ENCODE measurements around the gene FAM234B. TPM values are rescaled to one million over a fixed set of nuclear protein-coding genes. Genes with fewer than 3 reads are reported as not detected.

Gene FAM234B
- total and polyA plus RNA-seq, 2 of the 8 experiments (the other 6 are each of a cell fraction or from before 2014, with no cell fraction given): 12.5 to 29.1 TPM

DNA sequence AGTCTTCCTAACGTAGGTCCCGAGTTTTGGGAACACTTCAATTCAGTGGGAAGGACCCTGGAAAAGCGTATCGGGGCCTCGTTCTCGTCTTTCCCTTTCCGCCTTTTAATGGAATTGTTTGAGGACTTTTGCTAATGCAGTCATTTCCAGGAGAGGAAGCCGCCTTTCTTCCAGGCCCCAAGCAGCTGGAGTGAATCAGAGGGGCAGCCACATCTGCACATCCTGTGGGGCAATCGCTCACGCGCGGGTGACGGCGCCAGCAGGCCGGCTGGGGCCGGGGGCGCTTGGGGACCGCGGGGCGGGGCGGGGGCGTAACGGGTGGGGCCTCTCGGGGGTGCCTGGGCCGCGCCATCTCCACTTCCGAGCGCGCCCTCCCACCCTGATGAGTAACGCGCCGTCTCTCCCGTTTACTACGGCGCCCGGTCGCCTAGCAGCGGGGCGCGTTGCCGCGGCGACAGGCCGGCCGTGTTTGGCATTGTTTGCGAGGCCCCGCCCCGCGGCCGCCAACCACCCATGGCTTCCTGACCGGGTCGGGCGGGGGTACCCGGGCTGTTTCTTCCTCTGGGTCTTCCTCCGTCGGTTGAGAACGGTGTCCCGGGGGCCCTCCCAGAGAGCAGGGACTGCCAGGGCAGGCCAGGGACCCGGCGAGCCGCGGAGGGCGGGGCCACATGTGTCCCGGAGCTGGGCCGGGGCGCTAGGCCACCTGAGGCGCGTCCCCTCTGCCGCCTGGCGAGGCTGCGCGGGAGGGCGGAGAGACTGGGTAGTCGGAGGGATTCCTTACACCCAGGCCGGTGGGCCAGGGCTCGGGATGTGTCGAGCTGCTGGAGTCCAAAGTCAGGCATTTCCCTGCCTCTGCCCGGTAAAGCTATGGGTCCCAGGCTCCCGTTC is 56.9 kb downstream of the FAM234B start (continued):
- TF ChIP-seq, protein P1, sequence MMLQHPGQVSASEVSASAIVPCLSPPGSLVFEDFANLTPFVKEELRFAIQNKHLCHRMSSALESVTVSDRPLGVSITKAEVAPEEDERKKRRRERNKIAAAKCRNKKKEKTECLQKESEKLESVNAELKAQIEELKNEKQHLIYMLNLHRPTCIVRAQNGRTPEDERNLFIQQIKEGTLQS (IDR thresholded peaks at IDR 0.05; ENCODE audit: insufficient read depth, low read depth, low read length): no peak
- no peak for TF ChIP-seq SAP30 (IDR thresholded peaks at IDR 0.05; ENCODE audit: insufficient read depth, insufficient replicate concordance, low read length)
- no peak for TF ChIP-seq POU5F1 (IDR thresholded peaks at IDR 0.05; ENCODE audit: low read depth, low read length)
- TF ChIP-seq TAF1 (IDR thresholded peaks at IDR 0.05; ENCODE audit: low read depth, low read length): peak; percentile 57; the same call in 1 of the 2 replicates
- no peak for TF ChIP-seq FOSL1 (IDR thresholded peaks at IDR 0.05; ENCODE audit: insufficient read depth, low read depth, low read length)
- 0 out of 3 replicates have a peak, but pooled peaks of 1 of the 2 experiments have one; percentile 34 for TF ChIP-seq EP300 (IDR thresholded peaks at IDR 0.05; ENCODE audit: borderline replicate concordance in 1 of 2, low read depth in 2 of 2, low read length in 2 of 2)
- TF ChIP-seq TCF12 (IDR thresholded peaks at IDR 0.05; ENCODE audit: low read depth, low read length): no peak
- 0 out of 2 replicates have a peak, but pooled peaks have one; percentile 18 for TF ChIP-seq YY1 (IDR thresholded peaks at IDR 0.05; ENCODE audit: low read depth, low read length)
- TF ChIP-seq, protein P2, sequence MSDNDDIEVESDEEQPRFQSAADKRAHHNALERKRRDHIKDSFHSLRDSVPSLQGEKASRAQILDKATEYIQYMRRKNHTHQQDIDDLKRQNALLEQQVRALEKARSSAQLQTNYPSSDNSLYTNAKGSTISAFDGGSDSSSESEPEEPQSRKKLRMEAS (IDR thresholded peaks at IDR 0.05): no peak
- TF ChIP-seq, protein P3, sequence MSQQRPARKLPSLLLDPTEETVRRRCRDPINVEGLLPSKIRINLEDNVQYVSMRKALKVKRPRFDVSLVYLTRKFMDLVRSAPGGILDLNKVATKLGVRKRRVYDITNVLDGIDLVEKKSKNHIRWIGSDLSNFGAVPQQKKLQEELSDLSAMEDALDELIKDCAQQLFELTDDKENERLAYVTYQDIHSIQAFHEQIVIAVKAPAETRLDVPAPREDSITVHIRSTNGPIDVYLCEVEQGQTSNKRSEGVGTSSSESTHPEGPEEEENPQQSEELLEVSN (IDR thresholded peaks at IDR 0.05): peak; percentile 39; the same call in 1 of the 2 replicates
- TF ChIP-seq BRCA1 (IDR thresholded peaks at IDR 0.05; ENCODE audit: low read depth, low read length): no peak
- TF ChIP-seq ASH2L (IDR thresholded peaks at IDR 0.05; ENCODE audit: low read length): peak; percentile 66
- TF ChIP-seq, protein P4, sequence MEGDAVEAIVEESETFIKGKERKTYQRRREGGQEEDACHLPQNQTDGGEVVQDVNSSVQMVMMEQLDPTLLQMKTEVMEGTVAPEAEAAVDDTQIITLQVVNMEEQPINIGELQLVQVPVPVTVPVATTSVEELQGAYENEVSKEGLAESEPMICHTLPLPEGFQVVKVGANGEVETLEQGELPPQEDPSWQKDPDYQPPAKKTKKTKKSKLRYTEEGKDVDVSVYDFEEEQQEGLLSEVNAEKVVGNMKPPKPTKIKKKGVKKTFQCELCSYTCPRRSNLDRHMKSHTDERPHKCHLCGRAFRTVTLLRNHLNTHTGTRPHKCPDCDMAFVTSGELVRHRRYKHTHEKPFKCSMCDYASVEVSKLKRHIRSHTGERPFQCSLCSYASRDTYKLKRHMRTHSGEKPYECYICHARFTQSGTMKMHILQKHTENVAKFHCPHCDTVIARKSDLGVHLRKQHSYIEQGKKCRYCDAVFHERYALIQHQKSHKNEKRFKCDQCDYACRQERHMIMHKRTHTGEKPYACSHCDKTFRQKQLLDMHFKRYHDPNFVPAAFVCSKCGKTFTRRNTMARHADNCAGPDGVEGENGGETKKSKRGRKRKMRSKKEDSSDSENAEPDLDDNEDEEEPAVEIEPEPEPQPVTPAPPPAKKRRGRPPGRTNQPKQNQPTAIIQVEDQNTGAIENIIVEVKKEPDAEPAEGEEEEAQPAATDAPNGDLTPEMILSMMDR (IDR thresholded peaks at IDR 0.05; ENCODE audit: control extremely low read depth in 1 of 3, insufficient read depth in 1 of 3, low read depth in 1 of 3, low read length in 3 of 3): no peak
- no peak for TF ChIP-seq SRF (IDR thresholded peaks at IDR 0.05; ENCODE audit: low read depth, low read length)
- 0 out of 2 replicates have a peak, but pooled peaks have one; percentile 25 for TF ChIP-seq POLR2AphosphoS5 (IDR thresholded peaks at IDR 0.05; ENCODE audit: low read depth, low read length)
- no peak for TF ChIP-seq JUND (IDR thresholded peaks at IDR 0.05; ENCODE audit: low read length)
- TF ChIP-seq SIX5 (IDR thresholded peaks at IDR 0.05; ENCODE audit: low read depth, low read length): no peak
- TF ChIP-seq BACH1 (IDR thresholded peaks at IDR 0.05; ENCODE audit: low read length): no peak
- no peak for TF ChIP-seq NRF1 (IDR thresholded peaks at IDR 0.05; ENCODE audit: low read depth, low read length)
- TF ChIP-seq POLR2A (IDR thresholded peaks at IDR 0.05; ENCODE audit: control extremely low read depth in 1 of 2, low read depth in 2 of 2, low read length in 2 of 2): peak; percentile 28 to 61; a peak in 2 of 3 replicates
